ENCODE data around the gene SLC47A1. TPM values are rescaled to one million over a fixed set of nuclear protein-coding genes. Genes with fewer than 3 reads are reported as not detected.

SLC47A1 gene
- polyA plus RNA-seq, 1 donor (not counting 4 experiments of a cell fraction or from before 2014, with no cell fraction given), result 0.07 TPM

DNA sequence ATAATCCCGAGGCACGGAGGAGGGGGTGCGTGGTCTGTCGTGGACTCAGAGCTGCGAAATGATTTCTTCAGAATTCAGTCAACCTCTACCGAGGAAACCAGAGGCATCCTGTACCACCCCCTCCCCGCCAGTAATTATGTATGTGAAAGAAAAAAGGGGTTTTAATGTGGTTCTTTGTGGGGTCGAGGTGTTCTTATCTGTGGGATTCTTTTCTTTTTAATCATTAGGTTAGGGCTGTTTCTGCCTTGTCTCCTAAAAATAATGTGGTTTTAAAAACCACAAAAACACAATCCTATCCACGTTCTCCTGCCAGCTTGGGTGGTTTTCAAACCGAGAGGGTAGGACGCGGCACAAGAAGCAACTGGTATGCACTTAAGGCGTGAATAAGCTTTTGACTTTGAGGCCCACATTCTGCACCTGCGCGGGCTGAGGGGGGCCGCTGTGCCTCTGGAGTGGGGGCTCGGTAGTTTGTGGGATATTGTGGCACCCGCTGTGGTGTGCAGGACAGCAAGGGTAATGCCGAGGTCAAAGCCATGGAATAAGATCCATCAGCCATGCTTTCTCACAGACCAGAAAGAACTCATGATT lies 1.0 kb downstream of the SLC47A1 start:
- TF ChIP-seq, protein P1, sequence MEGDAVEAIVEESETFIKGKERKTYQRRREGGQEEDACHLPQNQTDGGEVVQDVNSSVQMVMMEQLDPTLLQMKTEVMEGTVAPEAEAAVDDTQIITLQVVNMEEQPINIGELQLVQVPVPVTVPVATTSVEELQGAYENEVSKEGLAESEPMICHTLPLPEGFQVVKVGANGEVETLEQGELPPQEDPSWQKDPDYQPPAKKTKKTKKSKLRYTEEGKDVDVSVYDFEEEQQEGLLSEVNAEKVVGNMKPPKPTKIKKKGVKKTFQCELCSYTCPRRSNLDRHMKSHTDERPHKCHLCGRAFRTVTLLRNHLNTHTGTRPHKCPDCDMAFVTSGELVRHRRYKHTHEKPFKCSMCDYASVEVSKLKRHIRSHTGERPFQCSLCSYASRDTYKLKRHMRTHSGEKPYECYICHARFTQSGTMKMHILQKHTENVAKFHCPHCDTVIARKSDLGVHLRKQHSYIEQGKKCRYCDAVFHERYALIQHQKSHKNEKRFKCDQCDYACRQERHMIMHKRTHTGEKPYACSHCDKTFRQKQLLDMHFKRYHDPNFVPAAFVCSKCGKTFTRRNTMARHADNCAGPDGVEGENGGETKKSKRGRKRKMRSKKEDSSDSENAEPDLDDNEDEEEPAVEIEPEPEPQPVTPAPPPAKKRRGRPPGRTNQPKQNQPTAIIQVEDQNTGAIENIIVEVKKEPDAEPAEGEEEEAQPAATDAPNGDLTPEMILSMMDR (optimal IDR thresholded peaks at IDR 0.05 in 1 of 3, IDR thresholded peaks at IDR 0.05 in 1 of 3, conservative IDR thresholded peaks at IDR 0.05 in 1 of 3; ENCODE audit: extremely low read depth in 1 of 3, insufficient read depth in 2 of 3, low read length in 3 of 3), result no peak
- peak; percentile 55 for TF ChIP-seq EZH2 (IDR thresholded peaks at IDR 0.05; ENCODE audit: low read length)
- Histone ChIP-seq H3K4me2 (ENCODE audit: control insufficient read depth, extremely low read depth, insufficient read depth, low read depth, low read length) (peak overlapping the region; percentile 65), H4K20me1 (ENCODE audit: control insufficient read depth, extremely low read depth, insufficient read depth, low read length) (peaks cover 5% of the 10 kb centered on the region), H3K9me3 (ENCODE audit: control insufficient read depth, low read depth, low read length) (no peaks in the 10 kb centered on the region), H3K9ac (ENCODE audit: control insufficient read depth, extremely low read depth, insufficient read depth, low read length) (no peak overlapping the region), H3K4me3 (ENCODE audit: control insufficient read depth in 2 of 3, extremely low read depth in 1 of 3, insufficient read depth in 2 of 3, low read depth in 1 of 3, low read length in 3 of 3) (peak overlapping the region in 1 of 3 experiments; percentile 60), H3K36me3 (ENCODE audit: control insufficient read depth in 2 of 2, extremely low read depth in 1 of 2, insufficient read depth in 2 of 2, low read length in 2 of 2) (no peaks in the 10 kb centered on the region), H3K9me1 (ENCODE audit: control insufficient read depth, extremely low read depth, insufficient read depth, low read length) (no peaks in the 10 kb centered on the region), H3K4me1 (ENCODE audit: control insufficient read depth, extremely low read depth, insufficient read depth, low read length) (peaks cover 8% of the 10 kb centered on the region), H3K27ac (ENCODE audit: control insufficient read depth, insufficient read depth, low read length) (no peak overlapping the region), H3K27me3 (ENCODE audit: control insufficient read depth, extremely low read depth, insufficient read depth, low read length) (peaks cover 69% of the 10 kb centered on the region), H3K79me2 (ENCODE audit: control insufficient read depth, insufficient read depth, low read length) (no peaks in the 10 kb centered on the region), H2AFZ (ENCODE audit: control insufficient read depth, low read length) (no peak overlapping the region)
- dilution Hi-C loops (cut with MboI; ENCODE audit: extremely low pct_ligation_motif_present, low sequenced_read_pairs), result no loop called here
- DNase-seq (ENCODE audit: low read depth, low spot score) (no peak), FAIRE-seq (no peak)

DNA sequence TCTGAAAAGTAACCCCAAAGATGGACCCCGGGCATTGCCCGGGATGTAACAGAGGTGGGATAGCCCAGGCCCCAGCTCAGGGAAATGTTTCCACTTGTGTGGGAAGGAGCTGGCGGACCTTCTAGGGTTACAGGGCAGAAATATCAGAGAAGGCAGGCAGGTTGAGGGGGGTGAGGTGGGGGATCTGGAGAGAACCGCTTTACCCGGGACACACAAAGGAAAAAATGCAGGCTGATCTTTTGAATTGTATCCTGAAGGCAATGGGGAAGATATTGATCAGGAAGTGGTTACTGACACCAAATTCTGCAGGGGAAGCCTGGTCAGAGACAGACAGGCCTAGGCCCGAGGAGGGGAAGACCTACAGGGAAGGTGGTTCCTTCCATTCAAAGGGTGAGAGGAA lies 3.5 kb downstream of the SLC47A1 start:
- TF ChIP-seq, protein P1 (optimal IDR thresholded peaks at IDR 0.05 in 1 of 3, IDR thresholded peaks at IDR 0.05 in 1 of 3, conservative IDR thresholded peaks at IDR 0.05 in 1 of 3; ENCODE audit: extremely low read depth in 1 of 3, insufficient read depth in 2 of 3, low read length in 3 of 3), result no peak
- TF ChIP-seq EZH2 (IDR thresholded peaks at IDR 0.05; ENCODE audit: low read length), result no peak
- peaks cover 87% of the 10 kb centered on the region for H3K27me3 ChIP-seq (ENCODE audit: control insufficient read depth, extremely low read depth, insufficient read depth, low read length)
- H3K9ac ChIP-seq (ENCODE audit: control insufficient read depth, extremely low read depth, insufficient read depth, low read length), result no peak overlapping the region
- no peaks in the 10 kb centered on the region for H3K9me1 ChIP-seq (ENCODE audit: control insufficient read depth, extremely low read depth, insufficient read depth, low read length)
- H3K4me2 ChIP-seq (ENCODE audit: control insufficient read depth, extremely low read depth, insufficient read depth, low read depth, low read length), result no peak overlapping the region
- H3K36me3 ChIP-seq (ENCODE audit: control insufficient read depth in 2 of 2, extremely low read depth in 1 of 2, insufficient read depth in 2 of 2, low read length in 2 of 2), result no peaks in the 10 kb centered on the region
- no peak for FAIRE-seq
- no peak overlapping the region for H3K27ac ChIP-seq (ENCODE audit: control insufficient read depth, insufficient read depth, low read length)
- peaks cover 8% of the 10 kb centered on the region for H3K4me1 ChIP-seq (ENCODE audit: control insufficient read depth, extremely low read depth, insufficient read depth, low read length)
- H3K9me3 ChIP-seq (ENCODE audit: control insufficient read depth, low read depth, low read length), result no peaks in the 10 kb centered on the region
- no peak overlapping the region for H3K4me3 ChIP-seq (ENCODE audit: control insufficient read depth in 2 of 3, extremely low read depth in 1 of 3, insufficient read depth in 2 of 3, low read depth in 1 of 3, low read length in 3 of 3)
- H3K79me2 ChIP-seq (ENCODE audit: control insufficient read depth, insufficient read depth, low read length), result no peaks in the 10 kb centered on the region
- DNase-seq (ENCODE audit: low read depth, low spot score), result no peak
- no peak overlapping the region for H2AFZ ChIP-seq (ENCODE audit: control insufficient read depth, low read length)
- peaks cover 5% of the 10 kb centered on the region for H4K20me1 ChIP-seq (ENCODE audit: control insufficient read depth, extremely low read depth, insufficient read depth, low read length)
- dilution Hi-C loops (cut with MboI; ENCODE audit: extremely low pct_ligation_motif_present, low sequenced_read_pairs), result no loop called here
